Lower leg skin (tissue), 3 donors: ENCODE data around the gene SLC22A9.

Experiments used
- POLR2A ChIP-seq, 2 donors: fragments of 450-650 bp; IDR thresholded peaks; one replicate each; pipeline ENCODE4 v1.6.1; 2016 to 2017; ENCODE audit warnings: antibody characterized with exemption in 2 of 2, mild to moderate bottlenecking in 1 of 2, moderate library complexity in 1 of 2
- TF ChIP-seq, protein P1 (sequence below), 3 donors: fragments of 450-650 bp; IDR thresholded peaks; one replicate each; pipeline ENCODE4 v1.5.1; 2016; ENCODE audit warnings: antibody characterized with exemption in 3 of 3, mild to moderate bottlenecking in 3 of 3, moderate library complexity in 2 of 3

DNA sequence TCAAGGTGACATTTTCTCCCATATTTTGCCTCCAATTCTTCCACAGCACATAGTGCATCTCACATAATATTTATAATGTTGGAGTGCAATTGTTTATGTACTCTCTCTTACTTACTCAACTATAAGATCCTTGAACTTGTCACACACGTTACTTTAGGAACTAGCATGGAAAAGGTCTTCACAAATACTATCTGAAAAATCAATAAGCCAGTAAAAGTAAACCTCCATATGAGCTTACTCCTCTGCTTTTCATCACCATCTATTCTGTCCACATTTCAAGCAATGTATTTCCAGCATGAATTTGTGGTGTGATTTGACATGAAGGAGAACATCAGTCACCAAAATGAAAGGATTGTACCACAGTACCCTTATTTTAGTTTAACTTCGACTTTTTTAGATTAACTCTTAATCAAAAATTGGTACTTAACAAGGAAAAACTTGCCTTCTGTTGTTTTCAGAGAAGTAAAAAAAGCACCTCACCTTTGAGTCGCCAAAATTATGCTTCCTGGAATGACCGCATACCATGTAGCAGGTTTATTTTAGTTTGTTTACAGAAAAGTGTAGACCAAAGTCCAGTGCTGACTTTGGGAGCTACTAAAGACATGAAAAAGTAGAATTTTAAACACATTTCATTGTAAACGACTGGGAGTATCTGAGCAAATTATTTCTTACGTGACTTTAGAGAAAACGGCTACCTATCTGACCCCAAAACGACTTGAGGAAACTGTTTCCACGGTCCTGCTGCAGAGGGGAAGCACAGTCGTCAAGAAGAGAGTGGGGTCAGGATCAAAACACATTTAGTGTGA, at the start of gene SLC22A9:
- TF ChIP-seq, protein P1, sequence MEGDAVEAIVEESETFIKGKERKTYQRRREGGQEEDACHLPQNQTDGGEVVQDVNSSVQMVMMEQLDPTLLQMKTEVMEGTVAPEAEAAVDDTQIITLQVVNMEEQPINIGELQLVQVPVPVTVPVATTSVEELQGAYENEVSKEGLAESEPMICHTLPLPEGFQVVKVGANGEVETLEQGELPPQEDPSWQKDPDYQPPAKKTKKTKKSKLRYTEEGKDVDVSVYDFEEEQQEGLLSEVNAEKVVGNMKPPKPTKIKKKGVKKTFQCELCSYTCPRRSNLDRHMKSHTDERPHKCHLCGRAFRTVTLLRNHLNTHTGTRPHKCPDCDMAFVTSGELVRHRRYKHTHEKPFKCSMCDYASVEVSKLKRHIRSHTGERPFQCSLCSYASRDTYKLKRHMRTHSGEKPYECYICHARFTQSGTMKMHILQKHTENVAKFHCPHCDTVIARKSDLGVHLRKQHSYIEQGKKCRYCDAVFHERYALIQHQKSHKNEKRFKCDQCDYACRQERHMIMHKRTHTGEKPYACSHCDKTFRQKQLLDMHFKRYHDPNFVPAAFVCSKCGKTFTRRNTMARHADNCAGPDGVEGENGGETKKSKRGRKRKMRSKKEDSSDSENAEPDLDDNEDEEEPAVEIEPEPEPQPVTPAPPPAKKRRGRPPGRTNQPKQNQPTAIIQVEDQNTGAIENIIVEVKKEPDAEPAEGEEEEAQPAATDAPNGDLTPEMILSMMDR (IDR thresholded peaks at IDR 0.05) = no peak
- no peak for TF ChIP-seq POLR2A (IDR thresholded peaks at IDR 0.05)
